ENCODE results near the gene SMURF2. TPM values are rescaled to one million over a fixed set of nuclear protein-coding genes. Genes with fewer than 3 reads are reported as not detected.

SMURF2 gene
- total RNA-seq, 1 donor from 2014 or later, result 33.3 TPM

- peak overlapping the region; percentile 7 for H3K4me3 Mint-ChIP-seq (ENCODE audit: unreplicated experiment)
- peak overlapping the region; percentile 43 for H3K27ac Mint-ChIP-seq (ENCODE audit: unreplicated experiment)
- no peak for DNase-seq
- TF ChIP-seq CTCF (IDR thresholded peaks at IDR 0.05; ENCODE audit: partially characterized antibody, unreplicated experiment), result no peak
- H3K27me3 Mint-ChIP-seq (ENCODE audit: unreplicated experiment), result peaks cover 10% of the 10 kb centered on the region
- peaks cover 4% of the 10 kb centered on the region for H3K36me3 Mint-ChIP-seq (ENCODE audit: unreplicated experiment)
- peaks cover 16% of the 10 kb centered on the region for H3K9me3 Mint-ChIP-seq (ENCODE audit: unreplicated experiment)
- H3K4me1 Mint-ChIP-seq (ENCODE audit: low read depth, unreplicated experiment), result peaks cover 38% of the 10 kb centered on the region
These were observed 162.2 kb downstream of the SMURF2 start for GRCh38 chr17:64499805-64500486.

GRCh38 chr17:64498308-64499203 is 163.6 kb downstream of the SMURF2 start:
- Mint-ChIP-seq H3K36me3 (ENCODE audit: unreplicated experiment) (no peaks in the 10 kb centered on the region), H3K9me3 (ENCODE audit: unreplicated experiment) (peaks cover 10% of the 10 kb centered on the region), H3K27me3 (ENCODE audit: unreplicated experiment) (peaks cover 4% of the 10 kb centered on the region), H3K27ac (ENCODE audit: unreplicated experiment) (peak overlapping the region; percentile 35), H3K4me3 (ENCODE audit: unreplicated experiment) (peak overlapping the region; percentile 78), H3K4me1 (ENCODE audit: low read depth, unreplicated experiment) (peaks cover 31% of the 10 kb centered on the region)
- no peak for DNase-seq
- TF ChIP-seq CTCF (IDR thresholded peaks at IDR 0.05; ENCODE audit: partially characterized antibody, unreplicated experiment), result no peak

- Mint-ChIP-seq H3K9me3 (ENCODE audit: unreplicated experiment) (peaks cover 10% of the 10 kb centered on the region), H3K4me1 (ENCODE audit: low read depth, unreplicated experiment) (peaks cover 26% of the 10 kb centered on the region), H3K4me3 (ENCODE audit: unreplicated experiment) (peak overlapping the region; percentile 100), H3K27me3 (ENCODE audit: unreplicated experiment) (peaks cover 4% of the 10 kb centered on the region), H3K27ac (ENCODE audit: unreplicated experiment) (peak overlapping the region; percentile 93), H3K36me3 (ENCODE audit: unreplicated experiment) (no peaks in the 10 kb centered on the region)
- DNase-seq, result no peak
- TF ChIP-seq CTCF (IDR thresholded peaks at IDR 0.05; ENCODE audit: partially characterized antibody, unreplicated experiment), result peak; percentile 4
These were observed 164.5 kb downstream of the SMURF2 start for GRCh38 chr17:64497565-64498035.

- DNase-seq, result peak; percentile 98
- Mint-ChIP-seq H3K27ac (ENCODE audit: unreplicated experiment) (peak within 1 kb of the TSS; percentile 93), H3K9me3 (ENCODE audit: unreplicated experiment) (peaks cover 10% of the 10 kb centered on the region), H3K4me3 (ENCODE audit: unreplicated experiment) (peak within 1 kb of the TSS; percentile 100), H3K27me3 (ENCODE audit: unreplicated experiment) (peaks cover 4% of the 10 kb centered on the region), H3K36me3 (ENCODE audit: unreplicated experiment) (no peaks in the 10 kb centered on the region), H3K4me1 (ENCODE audit: low read depth, unreplicated experiment) (peaks cover 26% of the 10 kb centered on the region)
- peak; percentile 61 for TF ChIP-seq CTCF (IDR thresholded peaks at IDR 0.05; ENCODE audit: partially characterized antibody, unreplicated experiment)
These were observed 165.1 kb downstream of the SMURF2 start, which contains the start of gene POLG2 for GRCh38 chr17:64496786-64497564. POLG2 (minus strand) TSS chr17:64497054; CDS start chr17:64496968, 86 bp downstream.
